NB4 (cell line): ENCODE measurements around the gene SPATA45.
A peak's percentile ranks its signal among the peaks of the same experiment; 100 is the strongest.

Experiments
- DNase-seq: peaks from one replicate; pipeline ENCODE4 v3.0.0; 2010; ENCODE audit warnings: low read depth
- H3K4me3 ChIP-seq: one replicate; pipeline ENCODE4 v1.5.1; 2011; ENCODE audit warnings: mild to moderate bottlenecking, low read depth, low read length, moderate library complexity
- MYC ChIP-seq: IDR thresholded peaks from 2 replicates; pipeline ENCODE4 v1.6.1; 2011; ENCODE audit warnings: low read depth, low read length
- POLR2A ChIP-seq: IDR thresholded peaks from 2 replicates; pipeline ENCODE4 v1.6.1; 2011; ENCODE audit warnings: mild to moderate bottlenecking; ENCODE audit not compliant: insufficient read length; ENCODE audit errors: extremely low read depth
- TF ChIP-seq, protein P1 (sequence below): IDR thresholded peaks from 2 replicates; pipeline ENCODE4 v1.6.1; 2011; ENCODE audit warnings: low read depth, low read length
- TF ChIP-seq, protein P2 (sequence below): IDR thresholded peaks from one replicate; pipeline ENCODE4 v1.5.1; 2012; ENCODE audit warnings: low read depth, low read length

Gene SPATA45

DNA sequence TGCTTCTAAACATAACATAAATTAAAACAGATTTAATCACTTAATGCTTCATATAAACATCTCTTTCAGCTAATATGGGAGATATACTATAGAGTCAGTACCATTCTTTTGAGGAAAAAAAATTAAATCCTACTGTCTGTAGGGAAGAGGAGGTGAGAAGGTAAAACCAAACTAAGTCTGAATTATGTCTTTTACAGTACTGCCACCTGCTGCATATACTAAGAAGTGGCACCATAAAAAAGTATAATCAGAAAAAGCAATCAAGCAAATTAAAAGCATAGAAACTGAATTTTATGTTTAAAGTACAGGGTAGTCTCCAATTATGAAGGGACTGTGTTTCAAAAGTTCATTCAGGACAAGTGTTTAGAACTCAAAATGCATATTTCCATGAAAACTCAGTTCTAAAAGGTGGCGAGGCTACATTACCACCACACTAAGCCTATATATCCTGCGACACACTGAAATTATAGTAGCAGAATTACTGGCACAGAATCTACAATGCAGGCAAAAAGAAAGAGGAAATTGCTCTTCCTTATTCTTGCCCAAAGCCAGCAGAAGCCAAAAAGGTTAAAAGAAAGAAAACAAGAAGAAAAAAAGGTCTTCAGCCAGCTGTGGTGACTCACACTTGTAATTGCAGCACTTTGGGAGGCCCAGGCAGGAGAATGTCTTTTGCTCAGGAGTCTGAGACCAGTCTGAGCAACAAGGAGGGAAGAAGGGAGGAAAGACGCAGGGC is 64.9 kb downstream of the SPATA45 start:
- no peak for TF ChIP-seq POLR2A
- TF ChIP-seq, protein P1, sequence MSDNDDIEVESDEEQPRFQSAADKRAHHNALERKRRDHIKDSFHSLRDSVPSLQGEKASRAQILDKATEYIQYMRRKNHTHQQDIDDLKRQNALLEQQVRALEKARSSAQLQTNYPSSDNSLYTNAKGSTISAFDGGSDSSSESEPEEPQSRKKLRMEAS: no peak
- no peak for TF ChIP-seq MYC
- TF ChIP-seq, protein P2, sequence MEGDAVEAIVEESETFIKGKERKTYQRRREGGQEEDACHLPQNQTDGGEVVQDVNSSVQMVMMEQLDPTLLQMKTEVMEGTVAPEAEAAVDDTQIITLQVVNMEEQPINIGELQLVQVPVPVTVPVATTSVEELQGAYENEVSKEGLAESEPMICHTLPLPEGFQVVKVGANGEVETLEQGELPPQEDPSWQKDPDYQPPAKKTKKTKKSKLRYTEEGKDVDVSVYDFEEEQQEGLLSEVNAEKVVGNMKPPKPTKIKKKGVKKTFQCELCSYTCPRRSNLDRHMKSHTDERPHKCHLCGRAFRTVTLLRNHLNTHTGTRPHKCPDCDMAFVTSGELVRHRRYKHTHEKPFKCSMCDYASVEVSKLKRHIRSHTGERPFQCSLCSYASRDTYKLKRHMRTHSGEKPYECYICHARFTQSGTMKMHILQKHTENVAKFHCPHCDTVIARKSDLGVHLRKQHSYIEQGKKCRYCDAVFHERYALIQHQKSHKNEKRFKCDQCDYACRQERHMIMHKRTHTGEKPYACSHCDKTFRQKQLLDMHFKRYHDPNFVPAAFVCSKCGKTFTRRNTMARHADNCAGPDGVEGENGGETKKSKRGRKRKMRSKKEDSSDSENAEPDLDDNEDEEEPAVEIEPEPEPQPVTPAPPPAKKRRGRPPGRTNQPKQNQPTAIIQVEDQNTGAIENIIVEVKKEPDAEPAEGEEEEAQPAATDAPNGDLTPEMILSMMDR: peak; percentile 23
- H3K4me3 ChIP-seq: no peak overlapping the region
- peak; percentile 72 for DNase-seq

DNA sequence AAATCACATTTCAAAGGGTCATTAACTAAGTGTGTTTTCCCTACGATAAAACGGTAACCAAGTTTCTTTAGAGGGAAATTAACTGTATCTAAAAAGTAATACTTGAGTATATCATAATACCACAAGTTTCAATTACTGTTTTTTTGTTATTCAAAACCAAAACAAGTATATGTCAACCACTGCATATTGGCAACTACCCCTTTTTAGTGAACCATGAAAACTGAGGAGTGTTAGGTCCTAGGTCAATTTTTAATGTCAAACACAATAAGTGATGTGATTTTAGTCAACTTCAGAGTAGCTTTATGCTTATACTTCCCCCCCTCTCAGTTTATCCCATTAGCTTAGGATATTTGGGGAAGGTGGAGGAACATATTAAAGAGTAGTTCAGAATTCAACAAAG is 66.2 kb downstream of the SPATA45 start:
- no peak overlapping the region for H3K4me3 ChIP-seq
- no peak for DNase-seq
- TF ChIP-seq, protein P2: no peak
- TF ChIP-seq POLR2A: no peak
- TF ChIP-seq, protein P1: no peak
- TF ChIP-seq MYC: no peak

DNA sequence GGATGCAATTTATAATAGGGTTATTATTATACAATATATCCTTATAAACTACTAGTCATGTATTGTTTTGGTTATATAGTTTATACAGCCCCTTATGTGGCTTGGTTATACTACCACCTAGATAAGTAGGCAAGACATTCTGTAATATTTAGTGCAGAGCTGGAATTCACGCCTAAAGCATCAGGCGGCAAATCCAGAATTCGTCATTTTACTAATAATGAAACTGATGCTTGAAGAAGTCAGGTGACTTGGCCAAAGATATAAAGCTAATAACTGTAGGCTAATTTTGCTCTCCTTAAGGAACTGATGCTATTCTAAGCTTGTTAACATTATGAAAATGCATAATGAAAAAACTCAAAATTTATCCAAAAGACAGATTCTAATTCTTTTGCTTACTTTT is 66.7 kb downstream of the SPATA45 start:
- H3K4me3 ChIP-seq: no peak overlapping the region
- no peak for TF ChIP-seq MYC
- TF ChIP-seq, protein P1: no peak
- TF ChIP-seq, protein P2: no peak
- TF ChIP-seq POLR2A: no peak
- DNase-seq: no peak
